ENCODE measurements around the gene TC2N. TPM values are rescaled to one million over a fixed set of nuclear protein-coding genes. Genes with fewer than 3 reads are reported as not detected.

The TC2N gene
- 16.2 and 16.4 TPM in 2 replicates for total RNA-seq (2021)
- long read RNA-seq, transcript TC2N-202 (12 exons, 3,751 nt): major isoform, 8 of 15 reads
- long read RNA-seq, partial matches to known transcripts: 5 of 15 reads
- long read RNA-seq, other reads (novel, unspliced or antisense): 2 of 15 reads

DNA sequence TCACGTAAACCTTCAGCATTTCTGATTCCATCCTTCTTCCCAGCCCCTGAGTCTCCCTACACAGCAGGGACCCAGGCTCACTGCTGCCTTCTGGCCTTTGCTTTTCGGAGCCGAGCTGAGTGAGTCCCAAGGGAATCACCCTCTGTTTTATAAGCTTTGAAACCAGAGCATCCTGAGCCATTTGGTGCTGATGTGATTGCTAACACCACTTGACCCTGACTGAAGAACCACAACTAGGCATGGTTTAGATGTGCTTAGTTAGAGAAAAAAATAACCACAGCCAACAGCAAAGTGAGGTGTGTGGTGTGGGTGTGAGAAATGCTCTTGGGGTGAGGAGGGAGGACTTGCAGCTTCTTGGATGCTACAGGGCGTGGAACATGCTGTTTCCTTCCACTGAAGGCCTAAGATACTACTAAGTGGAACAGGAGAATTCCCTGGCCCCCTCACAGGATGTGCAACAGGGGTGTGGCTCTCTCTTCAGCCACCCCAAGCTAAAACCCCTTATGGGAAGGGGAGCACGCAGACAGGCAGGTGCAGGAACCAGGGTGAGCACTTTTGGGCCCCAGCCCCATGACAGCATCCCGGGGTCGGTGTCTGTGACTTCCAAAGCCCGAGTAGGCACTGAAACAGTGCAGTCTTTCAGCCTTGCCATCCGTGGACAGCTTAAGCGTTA, at the start of gene TC2N:
Gene TC2N, minus strand, starts transcription at position 221 of the 673 bp plus-strand sequence. CDS start 53,767 bp downstream, outside the sequence.
- Histone ChIP-seq H3K79me1 (ENCODE audit: insufficient read depth, low read depth, low read length, poor library complexity, severe bottlenecking) (no peaks in the 10 kb centered on the region), H4K8ac (replicated peaks; ENCODE audit: insufficient read length, low read depth, low read length) (no peak within 1 kb of the TSS), H2BK20ac (ENCODE audit: low read depth, low read length, poor library complexity, severe bottlenecking) (no peak within 1 kb of the TSS), H2AK5ac (ENCODE audit: insufficient read length, low read length) (no peak within 1 kb of the TSS), H2BK120ac (ENCODE audit: low read depth, low read length, poor library complexity, severe bottlenecking) (no peak within 1 kb of the TSS), H3K23me2 (ENCODE audit: insufficient read length, low read depth, low read length, poor library complexity, severe bottlenecking) (no peaks in the 10 kb centered on the region), H3K18ac (ENCODE audit: insufficient read length, low read depth, low read length) (no peak within 1 kb of the TSS), H2BK5ac (ENCODE audit: insufficient read length, low read length) (no peak within 1 kb of the TSS), H3K4me2 (ENCODE audit: insufficient read depth, insufficient read length, low read length) (no peak within 1 kb of the TSS), H2BK12ac (ENCODE audit: insufficient read length, low read depth, low read length) (no peak within 1 kb of the TSS), H3K27me3 (ENCODE audit: insufficient read depth, low read length) (no peaks in the 10 kb centered on the region), H4K91ac (ENCODE audit: insufficient read length, low read depth, low read length) (no peak within 1 kb of the TSS), H3K27ac (ENCODE audit: insufficient read length, low read depth, low read length) (no peak within 1 kb of the TSS), H3K23ac (ENCODE audit: insufficient read length, low read depth, low read length) (no peak within 1 kb of the TSS), H3K56ac (ENCODE audit: insufficient read length, low read depth, low read length) (no peak within 1 kb of the TSS), H4K5ac (ENCODE audit: insufficient read length, low read depth, low read length) (no peak within 1 kb of the TSS), H3K4ac (ENCODE audit: low read depth, low read length) (no peak within 1 kb of the TSS), H3K4me1 (ENCODE audit: insufficient read depth, low read length) (no peaks in the 10 kb centered on the region), H2AFZ (ENCODE audit: low read length) (no peak within 1 kb of the TSS), H3K79me2 (ENCODE audit: insufficient read depth, low read length) (no peaks in the 10 kb centered on the region), H4K20me1 (ENCODE audit: control insufficient read depth, insufficient read depth, insufficient read length) (no peaks in the 10 kb centered on the region), H3K9me3 (ENCODE audit: control insufficient read depth, low read depth, low read length) (no peaks in the 10 kb centered on the region), H3K9ac (ENCODE audit: extremely low read depth, insufficient read length, low read length) (no peak within 1 kb of the TSS), H3T11ph (ENCODE audit: low read length) (no peak within 1 kb of the TSS), H3K14ac (ENCODE audit: insufficient read depth, low read length) (no peak within 1 kb of the TSS), H2BK15ac (ENCODE audit: low read depth, low read length) (no peak within 1 kb of the TSS)
- TF ChIP-seq, protein P1, sequence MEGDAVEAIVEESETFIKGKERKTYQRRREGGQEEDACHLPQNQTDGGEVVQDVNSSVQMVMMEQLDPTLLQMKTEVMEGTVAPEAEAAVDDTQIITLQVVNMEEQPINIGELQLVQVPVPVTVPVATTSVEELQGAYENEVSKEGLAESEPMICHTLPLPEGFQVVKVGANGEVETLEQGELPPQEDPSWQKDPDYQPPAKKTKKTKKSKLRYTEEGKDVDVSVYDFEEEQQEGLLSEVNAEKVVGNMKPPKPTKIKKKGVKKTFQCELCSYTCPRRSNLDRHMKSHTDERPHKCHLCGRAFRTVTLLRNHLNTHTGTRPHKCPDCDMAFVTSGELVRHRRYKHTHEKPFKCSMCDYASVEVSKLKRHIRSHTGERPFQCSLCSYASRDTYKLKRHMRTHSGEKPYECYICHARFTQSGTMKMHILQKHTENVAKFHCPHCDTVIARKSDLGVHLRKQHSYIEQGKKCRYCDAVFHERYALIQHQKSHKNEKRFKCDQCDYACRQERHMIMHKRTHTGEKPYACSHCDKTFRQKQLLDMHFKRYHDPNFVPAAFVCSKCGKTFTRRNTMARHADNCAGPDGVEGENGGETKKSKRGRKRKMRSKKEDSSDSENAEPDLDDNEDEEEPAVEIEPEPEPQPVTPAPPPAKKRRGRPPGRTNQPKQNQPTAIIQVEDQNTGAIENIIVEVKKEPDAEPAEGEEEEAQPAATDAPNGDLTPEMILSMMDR (conservative IDR thresholded peaks at IDR 0.05): no peak
- Mint-ChIP-seq H3K4me3 (no peak within 1 kb of the TSS), H3K4me1 (peaks cover 18 to 30% of the 10 kb centered on the region in 2 experiments), H3K27ac (no peak within 1 kb of the TSS), H3K9me3 (peaks cover 10 to 11% of the 10 kb centered on the region in 2 experiments; a peak in 4 of 5 replicates), H3K27me3 (ENCODE audit: low read depth) (peaks cover 6% of the 10 kb centered on the region), H3K36me3 (ENCODE audit: insufficient read depth in 1 of 3, low read depth in 3 of 3) (peaks cover 0 to 4% (median 0%) of the 10 kb centered on the region in 3 experiments; a peak in 1 of 7 replicates)
- no peak for DNase-seq
- WGBS (ENCODE audit: extremely low coverage, insufficient read length, low lambda C conversion rate): no CpG with 5 or more reads among the region's 10 CpGs
